HG02840 (cell line): Measurements from ENCODE around the gene ESPL1.
A peak's percentile ranks its signal among the peaks of the same experiment; 100 is the strongest.

Experiments used
- ATAC-seq: cut with Tn5 transposase; IDR thresholded peaks from one replicate; pipeline ENCODE4 v1.9.1; 2021; ENCODE audit warnings: mild to moderate bottlenecking, moderate library complexity, moderate number of reproducible peaks; ENCODE audit not compliant: unreplicated experiment, low FRiP score

ESPL1 gene

DNA sequence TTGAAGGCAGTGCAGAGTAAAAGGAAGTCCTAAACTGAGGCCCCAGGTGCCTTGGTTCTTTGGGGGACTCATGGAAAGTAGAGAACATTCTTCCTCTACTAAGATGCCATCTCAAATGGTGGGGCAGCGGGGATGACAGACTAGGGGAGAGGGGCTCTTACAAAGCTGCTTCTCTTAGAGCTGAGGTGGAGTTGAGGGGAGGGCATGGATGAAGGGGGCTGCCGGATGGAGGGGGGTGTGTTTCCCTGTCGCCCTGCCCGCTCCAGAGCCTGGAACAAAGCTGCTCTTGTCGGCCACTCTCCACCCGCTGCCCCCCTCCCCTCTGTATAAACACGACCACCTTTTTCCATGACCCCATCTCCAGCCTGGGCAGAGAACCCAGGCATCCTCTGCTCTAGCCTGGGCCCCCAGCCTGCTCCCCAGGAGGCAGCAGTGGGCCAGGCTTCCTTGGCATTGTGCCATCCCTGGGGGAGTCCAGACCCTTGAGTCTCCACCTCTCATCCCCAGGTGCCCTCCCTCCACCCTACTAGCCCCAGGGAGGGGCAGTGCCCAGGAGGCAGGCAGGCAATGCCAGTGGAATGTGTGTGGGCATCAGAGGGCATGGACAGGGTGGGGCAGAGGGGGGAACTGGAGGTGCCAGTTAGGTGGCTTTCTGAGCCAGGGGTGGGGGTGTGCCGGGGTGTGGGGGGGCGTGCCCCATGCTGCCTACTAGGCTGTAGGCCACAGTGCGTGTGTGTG is 37.8 kb upstream of the ESPL1 start:
- ATAC-seq = no peak

DNA sequence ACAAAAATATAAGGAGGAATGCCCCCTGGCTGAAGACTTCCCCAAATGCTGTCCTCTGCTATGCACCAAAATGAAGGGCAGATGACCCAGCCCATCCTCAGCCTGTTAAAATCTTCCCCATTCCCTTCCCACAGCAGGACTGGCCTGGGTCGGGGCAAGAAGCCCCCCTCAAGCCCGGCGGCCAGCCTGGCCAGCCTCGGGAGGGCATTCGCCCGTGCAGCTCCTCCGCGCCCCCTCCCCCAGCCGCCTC is 36.5 kb upstream of the ESPL1 start:
- no peak for ATAC-seq

DNA sequence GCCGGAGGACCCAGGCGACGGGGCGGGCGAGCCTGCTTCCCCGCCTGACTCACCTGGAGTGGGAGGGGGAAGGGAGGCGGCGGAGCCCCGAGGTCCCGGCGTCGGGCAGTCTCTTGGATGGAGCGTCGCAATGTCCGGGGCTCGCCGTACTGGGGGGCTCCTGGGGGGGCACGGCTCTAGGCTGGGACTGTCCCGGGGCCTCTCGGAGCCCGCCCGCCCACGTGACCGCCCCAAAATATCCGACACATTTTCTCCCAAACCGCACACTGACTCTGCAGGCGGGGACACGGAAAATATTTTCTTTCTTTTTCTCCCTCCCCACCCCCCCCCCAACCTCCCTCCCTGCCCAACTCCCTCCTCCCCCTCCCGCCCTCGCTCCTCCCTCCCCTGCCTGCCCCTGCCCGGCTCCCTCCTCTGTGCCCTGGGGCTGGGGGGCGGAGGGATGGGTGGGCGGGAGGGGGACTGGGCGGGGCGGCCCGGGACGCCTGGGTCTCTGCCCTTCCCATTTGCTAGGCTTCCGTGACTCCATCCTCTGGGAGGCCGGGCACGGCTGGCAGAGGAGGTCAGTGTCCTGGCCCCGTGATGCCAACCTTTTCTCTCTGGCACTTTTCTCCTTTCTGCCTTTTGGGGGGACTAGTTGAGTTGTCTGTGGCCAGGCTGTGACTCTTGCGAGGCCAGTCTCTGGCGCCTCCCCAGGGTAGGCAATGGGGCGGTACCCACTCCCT is 36.0 kb upstream of the ESPL1 start, which contains the start of gene RARG:
Gene RARG, minus strand, starts transcription at position 289 of the 725 bp plus-strand sequence. CDS start 4,664 bp downstream, outside the sequence.
- no peak for ATAC-seq

DNA sequence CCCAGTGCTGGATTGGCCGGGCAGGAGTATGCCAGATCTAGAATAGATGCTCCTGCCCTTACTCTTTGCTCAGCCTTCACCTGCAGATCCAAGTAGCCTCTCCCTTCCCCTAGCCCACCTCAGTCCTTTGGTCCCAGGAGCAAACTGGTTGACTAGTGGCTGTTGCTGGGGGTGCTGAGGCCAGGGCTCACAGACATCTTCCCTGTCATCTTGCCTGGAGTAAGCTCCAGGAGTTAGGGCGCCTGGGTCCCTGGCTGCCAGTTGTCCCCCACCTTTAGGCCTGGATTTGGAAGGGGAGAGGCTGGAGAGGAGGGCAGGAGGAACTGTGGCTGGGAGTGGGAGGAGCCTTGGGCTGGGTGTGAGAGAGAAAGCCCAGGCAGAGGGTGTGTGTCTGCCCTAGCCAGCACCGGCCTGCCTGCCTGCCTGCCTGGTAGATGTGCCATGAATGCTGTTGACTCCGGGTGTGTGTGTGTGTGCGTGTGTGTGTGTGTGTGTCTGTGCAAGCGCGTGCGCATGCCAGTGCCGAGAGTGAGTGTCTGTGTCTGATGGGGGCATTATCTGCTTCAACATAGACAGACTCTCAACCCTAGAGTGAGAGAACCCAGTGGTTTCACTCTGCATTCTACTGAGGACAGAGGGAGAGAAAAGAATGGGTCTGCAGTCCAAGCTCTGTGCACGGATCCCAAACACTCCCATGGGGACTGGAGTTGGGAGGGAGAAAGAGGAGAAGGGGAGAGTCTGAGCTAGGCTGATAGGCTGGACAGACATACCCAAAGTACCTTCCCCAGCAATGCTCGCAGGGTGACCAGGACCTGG is 35.2 kb upstream of the ESPL1 start:
- ATAC-seq = no peak

DNA sequence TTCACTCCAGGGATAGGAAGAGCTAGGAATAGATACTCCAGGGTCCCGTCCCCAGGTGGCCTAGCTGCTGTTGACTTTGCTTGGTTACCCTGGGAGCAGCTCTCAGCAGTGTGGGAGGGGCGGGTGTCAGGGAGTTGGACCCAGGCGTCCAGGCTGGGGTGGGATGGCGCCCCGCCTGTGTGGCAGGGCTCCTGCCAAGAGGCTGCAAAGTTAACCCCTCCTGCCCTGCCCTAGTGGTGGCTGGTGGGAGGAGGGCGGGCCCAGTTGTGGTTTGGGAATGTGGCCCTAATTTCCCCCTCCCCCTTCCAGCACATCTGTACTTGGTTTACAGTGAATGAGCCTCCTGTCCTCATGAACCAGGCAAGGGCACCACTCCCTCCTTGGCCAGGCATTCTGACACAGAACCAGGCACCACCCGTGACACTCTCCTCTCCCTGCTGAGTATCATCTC is 34.4 kb upstream of the ESPL1 start:
- no peak for ATAC-seq

DNA sequence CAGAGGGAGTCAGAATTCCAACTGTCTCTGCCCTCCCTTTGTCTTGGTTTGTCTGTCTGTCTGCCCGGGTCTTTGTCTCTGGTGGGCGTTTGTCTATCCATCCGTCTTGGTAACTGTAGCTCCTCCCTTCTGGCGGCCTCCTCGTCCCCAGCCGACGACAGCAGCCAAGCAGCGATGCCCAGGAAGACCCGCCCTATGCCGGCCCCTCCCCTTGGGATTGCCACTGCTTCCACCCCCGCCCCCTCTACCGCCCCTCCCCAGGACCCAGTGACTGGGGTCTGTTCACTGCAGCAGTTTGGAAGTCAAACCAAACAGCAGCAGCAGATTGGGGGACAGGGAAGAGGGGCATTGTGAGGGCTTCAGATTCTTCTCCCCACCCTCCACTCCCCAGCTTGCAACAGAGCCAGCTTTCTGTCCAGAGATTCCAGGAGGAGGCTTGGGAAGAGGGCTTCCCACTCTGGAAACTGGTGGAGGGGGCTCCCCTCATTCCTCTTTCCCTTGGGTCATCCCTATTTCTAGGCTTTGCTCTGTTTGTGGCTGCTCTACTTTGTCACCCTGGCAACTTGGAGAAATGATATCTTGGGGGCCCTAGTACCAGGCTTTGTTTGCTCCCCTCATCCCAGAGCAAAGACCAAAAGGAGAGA is 33.7 kb upstream of the ESPL1 start:
- ATAC-seq = no peak

DNA sequence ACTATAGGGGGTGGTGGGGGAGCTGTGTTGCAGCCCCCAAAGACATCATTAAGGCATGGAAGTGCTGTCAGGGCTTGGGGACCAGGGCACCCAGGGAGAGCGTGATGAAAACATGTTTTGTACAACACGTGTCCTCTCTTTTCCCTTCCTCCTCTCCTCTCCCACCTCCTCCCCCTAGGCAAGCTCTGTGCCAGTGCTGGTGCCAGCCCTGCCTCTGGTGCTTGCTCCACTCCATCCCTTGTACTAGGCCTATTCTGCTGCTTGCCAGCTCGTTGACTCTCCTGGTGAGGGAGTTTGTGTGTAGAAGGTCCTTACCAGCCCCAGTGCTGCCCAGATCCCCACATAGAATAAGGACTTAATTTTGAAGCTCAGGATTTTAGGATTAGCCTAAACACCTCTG is 32.9 kb upstream of the ESPL1 start:
- ATAC-seq = no peak

DNA sequence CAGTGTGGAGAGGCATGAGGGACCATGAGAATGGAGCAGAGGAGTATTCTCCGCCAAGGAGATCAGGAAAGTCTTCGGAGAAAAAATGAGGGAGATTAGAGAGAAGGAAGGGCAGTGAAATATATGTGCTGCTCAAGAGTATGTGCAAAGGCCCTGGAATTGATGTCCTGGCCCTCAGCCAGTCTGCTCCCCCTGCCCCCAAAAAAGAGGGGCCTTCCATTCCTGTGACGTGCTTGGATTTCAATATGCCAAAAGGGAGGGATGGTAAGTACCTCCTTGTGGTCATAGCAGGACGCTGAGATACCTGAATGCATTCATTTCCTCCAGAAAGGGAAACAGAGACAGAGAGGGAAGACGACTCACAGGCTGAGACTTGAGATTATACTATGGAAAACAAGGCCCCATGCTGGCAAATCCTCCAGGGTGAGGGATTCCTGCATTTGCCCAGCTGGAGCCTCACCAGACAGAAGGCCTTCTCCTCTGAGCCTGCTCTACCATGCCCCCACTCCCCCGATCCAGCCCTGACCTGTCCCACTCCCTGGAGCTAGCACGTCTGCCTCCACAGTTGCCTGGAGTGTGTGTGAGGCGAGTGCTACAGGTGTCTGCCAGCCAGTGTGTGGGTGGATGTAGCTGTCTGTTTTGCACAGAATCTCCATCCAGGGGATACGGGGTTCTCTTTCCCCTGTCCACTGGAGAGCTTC is 32.2 kb upstream of the ESPL1 start:
- no peak for ATAC-seq

DNA sequence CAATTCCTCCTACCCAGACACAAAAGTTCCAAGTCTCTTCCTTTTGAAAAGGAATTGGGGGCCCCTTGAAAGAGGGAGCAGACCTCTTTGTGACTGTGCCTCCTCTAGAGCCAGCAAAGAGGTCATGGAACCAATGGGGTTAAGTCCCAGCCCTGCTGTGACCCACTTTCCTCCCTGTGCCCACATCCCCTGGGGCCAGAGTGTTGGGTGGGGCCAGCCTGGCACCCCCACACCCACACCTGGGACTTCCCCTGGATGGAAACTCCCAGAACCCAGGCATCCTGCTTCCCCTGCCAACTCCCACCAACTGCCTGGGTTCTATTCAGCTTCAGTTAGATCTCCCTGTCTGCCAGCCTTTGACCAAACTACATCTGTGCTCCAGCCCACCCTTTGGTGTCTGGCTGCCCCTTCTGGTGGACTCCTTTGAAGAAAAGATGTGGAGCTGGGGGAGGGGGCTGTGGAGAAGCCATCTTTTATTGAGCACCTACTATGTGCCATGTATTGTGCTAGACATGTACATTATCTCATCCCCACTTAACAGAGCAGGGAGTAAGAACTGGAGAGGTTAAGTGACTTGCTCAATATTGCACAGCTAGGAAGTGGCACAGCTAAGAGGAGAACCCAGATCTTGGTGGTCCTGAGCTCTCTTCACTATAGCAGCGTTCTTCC is 31.5 kb upstream of the ESPL1 start:
- no peak for ATAC-seq

DNA sequence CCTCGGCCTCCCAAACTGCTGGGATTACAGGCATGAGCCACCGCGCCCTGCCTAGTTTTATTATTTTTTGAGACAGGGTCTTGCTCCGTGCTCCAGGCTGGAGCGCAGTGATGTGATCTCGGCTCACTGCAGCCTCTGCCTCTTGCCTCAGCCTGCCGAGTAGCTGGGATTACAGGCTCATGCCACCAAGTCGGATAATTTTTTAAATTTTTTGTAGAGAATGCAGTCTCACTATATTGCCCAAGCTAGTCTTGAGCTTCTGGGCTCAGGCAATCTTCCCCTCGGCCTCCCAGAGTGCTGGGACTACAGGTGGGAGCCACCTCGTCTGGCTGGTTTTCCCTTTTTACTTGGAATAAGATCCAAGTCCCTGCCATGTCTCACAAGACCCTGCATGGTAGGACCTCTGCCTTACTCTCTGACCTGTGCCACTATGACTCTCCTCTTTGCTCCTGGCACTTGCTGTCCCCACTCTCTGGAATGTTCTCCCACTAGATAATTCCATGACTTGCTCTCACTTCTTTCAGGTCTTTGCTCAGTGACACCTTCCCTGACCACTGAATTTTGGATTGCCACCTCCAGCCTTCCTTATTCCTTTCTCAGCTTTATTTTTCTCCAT is 28.3 kb upstream of the ESPL1 start:
- ATAC-seq = no peak

DNA sequence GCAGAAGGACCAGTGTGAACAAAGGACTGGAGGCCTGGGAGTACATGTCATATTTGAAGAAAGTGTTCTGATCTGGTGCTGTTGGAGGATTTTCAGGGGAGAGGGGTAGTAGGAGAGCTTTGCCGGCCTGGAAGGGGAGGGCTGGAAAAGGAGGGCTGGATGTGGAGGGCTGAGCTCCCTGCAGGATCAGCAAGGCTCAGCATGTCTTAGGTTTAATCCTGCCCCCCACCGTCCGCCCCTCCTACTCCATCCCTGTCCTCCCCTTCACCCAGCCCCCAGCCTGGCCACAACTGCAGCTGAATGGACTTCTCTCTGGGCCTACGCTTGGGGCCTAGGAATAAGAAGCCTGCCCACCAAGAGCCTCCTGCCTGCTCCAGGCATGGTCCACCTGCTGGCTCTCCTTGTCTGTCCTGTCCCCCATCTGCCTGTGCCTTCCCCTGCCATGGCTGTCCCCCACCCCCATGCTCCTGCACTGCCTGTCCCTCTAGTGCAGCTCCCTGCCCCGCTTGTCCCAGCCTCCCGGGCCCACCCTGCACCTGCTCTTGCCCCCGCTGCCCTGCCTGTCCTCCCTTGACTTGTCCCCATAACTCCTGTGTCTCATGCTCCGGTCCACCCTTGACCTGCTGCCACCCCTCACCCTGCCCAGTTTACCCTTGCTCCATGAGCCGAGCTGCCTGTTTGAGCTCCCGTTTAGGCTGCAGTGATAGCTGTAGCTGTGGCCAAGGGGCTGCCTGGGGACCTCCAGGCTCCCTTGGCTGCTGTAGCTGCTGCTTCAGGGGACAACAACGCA is 26.3 kb upstream of the ESPL1 start:
- no peak for ATAC-seq

DNA sequence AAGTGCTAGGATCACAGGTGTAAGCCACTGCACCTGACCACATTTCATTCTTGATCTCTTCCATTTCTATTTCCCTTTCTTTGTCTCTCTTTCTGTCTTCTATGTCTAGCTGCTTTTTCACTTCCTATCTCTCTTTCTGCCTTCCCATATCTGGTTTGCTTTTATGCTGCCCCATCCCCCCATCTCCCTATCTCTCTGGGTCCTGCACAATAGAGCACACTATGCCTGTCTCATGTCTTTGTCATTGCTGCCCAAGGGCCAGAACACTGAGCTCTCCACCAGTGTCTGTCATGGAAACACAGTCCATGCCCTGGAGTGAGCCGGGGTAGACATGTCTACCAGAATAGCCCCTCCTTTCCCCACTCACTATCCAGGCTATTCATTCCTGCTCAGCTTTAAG is 23.8 kb upstream of the ESPL1 start:
- ATAC-seq = no peak

DNA sequence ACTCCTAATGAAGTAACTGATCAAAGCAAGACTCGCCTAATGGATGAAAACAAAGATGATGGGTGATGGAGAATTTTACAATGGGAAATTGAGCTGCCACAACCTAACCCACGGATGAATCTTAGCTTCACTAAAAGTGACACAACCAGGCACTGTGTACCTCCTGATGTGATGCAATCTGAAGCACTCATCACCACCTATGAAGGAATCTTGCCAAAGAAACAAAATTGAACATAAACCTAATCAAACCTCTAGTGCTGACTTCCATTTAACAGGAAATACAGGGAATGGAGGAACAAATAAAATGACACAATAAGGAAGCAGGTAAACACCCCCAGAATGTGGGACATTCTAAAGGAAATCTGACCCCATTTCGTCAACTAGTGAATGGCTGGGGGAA is 22.8 kb upstream of the ESPL1 start:
- no peak for ATAC-seq

DNA sequence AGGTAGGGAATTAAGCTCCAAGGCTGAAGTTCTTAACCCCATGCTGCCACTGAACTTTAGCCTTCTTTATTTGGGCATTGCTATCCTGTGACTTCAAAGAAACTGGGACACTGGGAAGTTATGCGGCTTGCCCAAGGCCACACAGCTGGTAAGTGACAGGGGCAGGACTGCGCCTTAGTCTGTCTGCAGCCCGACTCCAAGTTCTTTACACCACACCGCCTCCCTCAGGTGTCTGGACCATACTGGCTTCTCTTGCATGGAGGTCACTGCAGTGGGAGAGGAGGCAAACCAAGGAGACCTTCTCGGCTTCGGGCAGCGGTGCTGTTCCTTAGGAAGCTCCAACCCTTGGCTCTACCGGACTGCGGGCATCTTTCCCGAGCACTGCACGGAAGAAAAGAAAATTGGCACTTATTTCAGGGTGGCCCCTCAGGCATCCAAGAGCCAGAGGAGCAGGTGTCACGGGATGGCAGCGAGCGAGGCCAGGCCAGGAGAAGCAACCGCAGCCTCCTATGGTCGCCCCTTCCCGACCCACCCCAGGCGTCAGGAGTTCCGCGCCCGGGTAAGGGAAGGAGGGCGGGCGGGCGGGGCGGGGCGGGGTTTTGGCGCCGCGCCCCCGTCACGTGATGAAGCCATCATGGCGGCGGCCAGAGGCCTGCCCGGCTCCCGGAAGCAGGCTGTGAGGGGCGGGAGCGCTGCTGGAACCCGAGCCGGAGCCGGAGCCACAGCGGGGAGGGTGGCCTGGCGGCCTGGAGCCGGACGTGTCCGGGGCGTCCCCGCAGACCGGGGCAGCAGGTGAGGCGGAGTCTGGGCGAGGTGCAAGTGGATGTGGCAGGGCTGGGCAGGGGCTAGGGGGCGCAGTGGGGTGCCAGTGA is 16.4 kb upstream of the ESPL1 start:
- peak; percentile 72 for ATAC-seq

DNA sequence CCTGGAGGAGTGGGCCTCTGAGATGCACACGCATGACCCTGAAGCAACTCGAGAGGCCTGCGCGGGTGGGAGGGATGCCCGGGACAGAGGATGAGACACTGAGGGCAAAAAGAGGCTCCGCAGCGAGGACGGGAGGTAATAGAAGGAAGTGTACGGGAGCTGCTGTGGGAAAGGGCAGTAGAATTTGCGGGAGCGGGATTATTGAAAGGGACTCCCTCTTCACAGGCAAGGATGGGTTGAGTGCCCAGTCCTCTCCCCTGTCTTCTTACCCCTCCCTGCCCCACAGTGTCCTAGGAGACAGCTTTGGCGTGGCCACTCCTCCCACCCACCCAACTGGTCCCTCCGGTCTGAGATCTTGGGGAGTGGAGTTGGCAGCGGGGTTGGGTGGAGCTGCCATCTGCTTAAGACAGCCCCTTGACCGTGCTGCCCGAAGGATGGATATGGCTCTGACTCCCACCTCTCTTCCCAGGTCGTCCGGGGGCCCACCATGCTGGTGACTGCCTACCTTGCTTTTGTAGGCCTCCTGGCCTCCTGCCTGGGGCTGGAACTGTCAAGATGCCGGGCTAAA is 15.7 kb upstream of the ESPL1 start:
- no peak for ATAC-seq

DNA sequence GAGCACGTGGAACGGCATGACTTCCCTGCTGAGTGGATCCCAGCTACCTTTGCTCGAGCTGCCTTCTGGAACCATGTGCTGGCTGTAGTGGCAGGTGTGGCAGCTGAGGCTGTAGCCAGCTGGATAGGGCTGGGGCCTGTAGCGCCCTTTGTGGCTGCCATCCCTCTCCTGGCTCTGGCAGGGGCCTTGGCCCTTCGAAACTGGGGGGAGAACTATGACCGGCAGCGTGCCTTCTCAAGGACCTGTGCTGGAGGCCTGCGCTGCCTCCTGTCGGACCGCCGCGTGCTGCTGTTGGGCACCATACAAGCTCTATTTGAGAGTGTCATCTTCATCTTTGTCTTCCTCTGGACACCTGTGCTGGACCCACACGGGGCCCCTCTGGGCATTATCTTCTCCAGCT is 14.8 kb upstream of the ESPL1 start:
- no peak for ATAC-seq

DNA sequence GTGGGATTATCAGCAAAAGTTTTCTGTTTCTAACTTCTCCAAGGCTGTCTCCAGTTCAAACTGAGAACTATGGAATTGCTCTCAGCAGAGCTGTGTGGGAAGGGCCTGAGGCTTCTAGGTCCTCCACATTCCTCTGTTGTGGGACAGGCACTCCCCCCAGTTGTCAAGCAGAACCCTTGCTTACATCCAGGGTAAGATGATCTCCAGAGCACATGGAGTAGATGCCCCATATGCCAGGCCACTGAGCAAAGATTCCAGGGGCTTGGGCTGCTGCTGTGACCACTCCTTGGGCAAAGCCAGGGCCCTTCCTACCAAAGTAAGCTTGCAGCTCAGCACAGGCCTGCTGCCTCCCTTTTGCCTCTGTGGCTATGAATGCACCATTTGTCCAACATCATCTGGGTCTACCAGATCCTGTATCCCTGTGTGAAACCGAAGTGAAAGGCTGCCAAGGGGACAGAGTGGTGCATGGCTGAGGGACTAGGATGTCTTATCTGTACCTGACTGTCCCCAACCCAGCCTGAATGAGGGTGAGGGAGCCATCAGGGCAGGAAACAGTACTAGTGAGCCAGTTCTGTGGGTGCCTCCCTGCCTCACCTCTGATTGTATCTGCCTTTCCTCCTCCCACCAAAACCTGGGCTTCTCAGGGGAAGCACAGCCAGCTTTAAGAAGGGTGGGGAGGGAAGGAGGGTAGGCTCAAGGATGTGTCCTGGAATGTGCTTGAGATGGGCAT is 13.1 kb upstream of the ESPL1 start:
- no peak for ATAC-seq
